Aorta (tissue), 5 donors: Measurements from ENCODE around the gene PHC1. TPM values are rescaled to one million over a fixed set of nuclear protein-coding genes. Genes with fewer than 3 reads are reported as not detected.

Source experiments
- ATAC-seq: fragments of 200-7000 bp; cut with Tn5 transposase; one replicate; pipeline ENCODE4 v1.9.1; 2022; ENCODE audit warnings: moderate library complexity; ENCODE audit not compliant: low FRiP score
- DNase-seq, 2 donors: peaks; one replicate each; pipeline ENCODE4 v3.0.0-alpha.2; 2020
- H3K27ac ChIP-seq, 2 donors: one replicate each; pipeline ENCODE4 v1.5.1; 2013; ENCODE audit warnings: low read length in 2 of 2, mild to moderate bottlenecking in 2 of 2, moderate library complexity in 2 of 2, control low read depth in 1 of 2, inconsistent platforms in 1 of 2, low read depth in 1 of 2
- H3K27me3 ChIP-seq, 2 donors: one replicate each; pipeline ENCODE4 v1.6.1; 2013; ENCODE audit warnings: control low read depth in 1 of 2, low read length in 1 of 2, mild to moderate bottlenecking in 1 of 2, moderate library complexity in 1 of 2; ENCODE audit not compliant: insufficient read depth in 2 of 2, control insufficient read depth in 1 of 2
- H3K36me3 ChIP-seq, 2 donors: one replicate each; pipeline ENCODE4 v1.6.1; 2013; ENCODE audit warnings: control low read depth in 1 of 2, low read length in 1 of 2, mild to moderate bottlenecking in 1 of 2; ENCODE audit not compliant: insufficient read depth in 2 of 2, control insufficient read depth in 1 of 2
- H3K4me1 ChIP-seq, 2 donors: one replicate each; pipeline ENCODE4 v1.6.1; 2013; ENCODE audit warnings: low read length in 2 of 2, control low read depth in 1 of 2, mild to moderate bottlenecking in 1 of 2, moderate library complexity in 1 of 2; ENCODE audit not compliant: insufficient read depth in 2 of 2, control insufficient read depth in 1 of 2
- H3K4me3 ChIP-seq, 2 donors: one replicate each; pipeline ENCODE4 v1.5.1; 2013; ENCODE audit warnings: low read length in 2 of 2, control low read depth in 1 of 2, mild to moderate bottlenecking in 1 of 2
- H3K9me3 ChIP-seq: one replicate; pipeline ENCODE4 v1.6.1; 2013; ENCODE audit warnings: mild to moderate bottlenecking, low read length; ENCODE audit not compliant: control insufficient read depth
- WGBS, 2 donors: extraction: QIAGEN DNeasy Blood & Tissue Kit; methylation state at CpG; one replicate each; pipeline ENCODE4 v1.1.7; 2013; 5-methylcytosine and 5-hydroxymethylcytosine counted together
- intact Hi-C, 2 donors: fragments of 100-400 bp; cut with DNase I; formaldehyde crosslinking; loops; one replicate each; pipeline versions ENCODE4 v1.14.2 to v1.15.0; 2022
- polyA plus RNA-seq, 2 donors: library from polyadenylated mRNA; stranded (reverse); fragments of 200-250 nt; gene quantifications; one replicate each; pipeline ENCODE4 v1.2.3, GENCODE V29; 2013
- total RNA-seq, 2 donors: library from RNA; stranded (reverse); fragmentation: NEBNext Ultra II Directional; extraction: Animal tissue kit (Norgen Biotek cat#: 25700); gene quantifications; one replicate each; pipeline ENCODE4 v1.2.1, GENCODE V29; 2021
- donor health status: healthy with polysubstance abuse.
- donor health status: Bipolar disorder and iron deficiency.
- donor health status: DM: no; HTN: no; CAD: no.
- donor health status: DM: no; HTN: no; CAD: no.
- donor health status: DM: yes; HTN: yes; CAD: no.

PHC1 gene
- total and polyA plus RNA-seq, 4 donors = 10.5 to 58.3 (median 43.8) TPM

DNA sequence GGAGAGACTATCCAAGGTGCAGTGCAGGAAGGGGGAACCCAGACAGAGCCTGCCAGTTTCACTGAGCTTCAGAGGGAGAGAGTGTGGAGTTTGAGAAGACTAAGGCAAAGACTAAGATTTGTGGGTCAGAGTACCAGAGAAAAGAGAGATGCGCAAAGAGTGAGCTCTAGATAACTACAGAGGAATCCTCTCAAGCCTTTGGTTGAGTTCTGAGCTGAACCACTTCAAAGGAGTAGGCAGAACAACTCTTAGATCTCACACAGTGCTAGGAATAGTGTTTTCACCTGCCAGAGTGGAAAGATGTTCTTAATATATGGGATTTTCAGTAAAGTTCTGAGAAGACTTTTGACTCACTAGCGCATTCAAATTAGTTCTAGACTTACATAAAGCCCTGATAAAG, 45.9 kb downstream of the PHC1 start:
- Histone ChIP-seq H3K36me3 (no peaks in the 10 kb centered on the region), H3K9me3 (no peaks in the 10 kb centered on the region), H3K4me3 (no peak overlapping the region), H3K27me3 (no peaks in the 10 kb centered on the region), H3K4me1 (no peaks in the 10 kb centered on the region), H3K27ac (no peak overlapping the region)
- 98 to 99% methylated on average over 2 of the region's 2 CpGs for WGBS, 2 donors
- ATAC-seq = no peak
- intact Hi-C loops = no loop called here
- DNase-seq = no peak

DNA sequence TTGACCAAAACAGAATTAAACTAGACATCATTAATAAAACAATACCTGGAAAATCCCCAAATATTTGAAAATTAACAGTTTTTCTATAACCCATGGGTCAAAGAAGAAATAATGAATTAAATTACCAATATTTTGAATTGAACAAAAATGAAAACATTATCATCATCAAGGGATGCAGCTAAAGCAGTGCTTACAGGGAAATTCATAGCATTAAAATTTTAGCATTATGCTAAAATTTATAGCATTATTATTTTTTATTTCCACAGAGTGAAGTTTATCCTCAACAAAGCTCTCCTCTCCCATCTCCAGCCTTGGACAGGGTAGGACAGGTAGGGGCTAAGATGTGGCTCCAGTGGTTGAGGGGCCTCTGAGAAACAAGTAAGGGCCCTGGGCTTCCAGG, 54.5 kb downstream of the PHC1 start:
- H3K9me3 ChIP-seq = peaks cover 8% of the 10 kb centered on the region
- DNase-seq = no peak
- no peaks in the 10 kb centered on the region for H3K36me3 ChIP-seq
- no peaks in the 10 kb centered on the region for H3K4me1 ChIP-seq
- no peak for ATAC-seq
- H3K27ac ChIP-seq = no peak overlapping the region
- H3K27me3 ChIP-seq = no peaks in the 10 kb centered on the region
- no peak overlapping the region for H3K4me3 ChIP-seq
- intact Hi-C loops = no loop called here

GRCh38 chr12:8969861-8970411, 55.6 kb downstream of the PHC1 start:
- WGBS, 2 donors = 31 to 55% methylated on average over 2 of the region's 2 CpGs
- intact Hi-C loops = no loop called here
- Histone ChIP-seq H3K4me3 (no peak overlapping the region), H3K27ac (no peak overlapping the region), H3K9me3 (peaks cover 8% of the 10 kb centered on the region), H3K4me1 (no peaks in the 10 kb centered on the region), H3K36me3 (no peaks in the 10 kb centered on the region), H3K27me3 (no peaks in the 10 kb centered on the region)
- DNase-seq (no peak), ATAC-seq (no peak)

DNA sequence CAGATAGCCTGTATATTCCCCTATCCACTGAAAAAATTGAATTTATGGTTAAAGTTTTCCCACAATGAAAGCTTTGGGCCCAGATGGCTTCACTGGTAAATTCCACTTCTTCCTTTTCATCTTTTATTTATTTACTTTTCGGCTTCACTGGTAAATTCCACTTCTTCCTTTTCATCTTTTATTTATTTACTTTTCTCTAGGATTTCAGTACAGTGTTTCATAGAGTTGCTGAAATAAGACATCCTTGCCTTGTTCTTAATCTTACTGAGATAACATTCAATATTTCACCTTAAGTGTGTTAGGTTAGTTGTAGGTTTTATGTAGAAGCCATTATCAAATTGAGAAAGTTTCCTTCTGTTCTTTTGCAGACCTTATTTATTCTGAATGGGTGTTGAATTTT, 56.1 kb downstream of the PHC1 start:
- Histone ChIP-seq H3K4me1 (no peaks in the 10 kb centered on the region), H3K9me3 (peaks cover 8% of the 10 kb centered on the region), H3K27me3 (no peaks in the 10 kb centered on the region), H3K36me3 (no peaks in the 10 kb centered on the region), H3K27ac (no peak overlapping the region), H3K4me3 (no peak overlapping the region)
- ATAC-seq (no peak), DNase-seq (no peak)
- 41 to 57% methylated on average over 1 of the region's 1 CpG for WGBS, 2 donors
- intact Hi-C loops = no loop called here

DNA sequence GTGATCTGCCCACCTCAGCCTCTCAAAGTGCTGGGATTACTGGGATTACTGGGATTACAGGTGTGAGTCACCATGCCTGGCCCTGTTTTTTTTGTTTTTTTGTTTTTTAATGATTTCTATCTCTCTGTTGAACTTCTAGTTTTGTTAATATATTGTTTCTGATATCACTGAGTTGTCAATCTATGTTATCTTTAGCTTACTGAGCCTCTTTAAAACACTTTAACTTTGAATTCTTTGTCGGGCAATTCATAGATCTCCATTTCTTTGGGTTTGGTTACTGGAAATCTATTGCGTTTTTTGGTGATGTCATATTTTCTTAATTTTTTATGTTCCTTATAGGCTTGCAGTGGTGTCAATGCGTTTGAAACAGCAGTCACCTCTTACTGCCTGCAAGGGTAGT, 65.8 kb downstream of the PHC1 start:
- ATAC-seq (no peak), DNase-seq (no peak)
- no peaks in the 10 kb centered on the region for H3K4me1 ChIP-seq
- no peaks in the 10 kb centered on the region for H3K36me3 ChIP-seq
- no peak overlapping the region for H3K27ac ChIP-seq
- no peak overlapping the region for H3K4me3 ChIP-seq
- 78 to 89% methylated on average over 3 of the region's 3 CpGs for WGBS, 2 donors
- peaks cover 4% of the 10 kb centered on the region for H3K9me3 ChIP-seq
- H3K27me3 ChIP-seq = no peaks in the 10 kb centered on the region
- intact Hi-C loops = no loop called here

GRCh38 chr12:8985213-8985754, 71.0 kb downstream of the PHC1 start:
- Histone ChIP-seq H3K4me1 (no peaks in the 10 kb centered on the region), H3K27ac (no peak overlapping the region), H3K4me3 (no peak overlapping the region), H3K36me3 (no peaks in the 10 kb centered on the region), H3K9me3 (peaks cover 4% of the 10 kb centered on the region), H3K27me3 (no peaks in the 10 kb centered on the region)
- WGBS, 2 donors = 79 to 83% methylated on average over 1 of the region's 1 CpG
- no peak for DNase-seq
- no peak for ATAC-seq
- intact Hi-C loops = no loop called here

- no peak overlapping the region for H3K4me3 ChIP-seq
- no peaks in the 10 kb centered on the region for H3K9me3 ChIP-seq
- ATAC-seq (no peak), DNase-seq (no peak)
- no peaks in the 10 kb centered on the region for H3K36me3 ChIP-seq
- no peak overlapping the region for H3K27ac ChIP-seq
- intact Hi-C loops = no loop called here
- H3K27me3 ChIP-seq = no peaks in the 10 kb centered on the region
- H3K4me1 ChIP-seq = no peaks in the 10 kb centered on the region
Observed at GRCh38 chr12:8987163-8987562, 72.9 kb downstream of the PHC1 start.

- Histone ChIP-seq H3K4me1 (no peaks in the 10 kb centered on the region), H3K9me3 (no peaks in the 10 kb centered on the region), H3K36me3 (no peaks in the 10 kb centered on the region), H3K27me3 (no peaks in the 10 kb centered on the region), H3K27ac (no peak overlapping the region), H3K4me3 (no peak overlapping the region)
- WGBS, 2 donors = 63 to 71% methylated on average over 1 of the region's 1 CpG
- ATAC-seq = no peak
- no peak for DNase-seq
- intact Hi-C loops = no loop called here
Observed at GRCh38 chr12:8987685-8988084, 73.4 kb downstream of the PHC1 start.

GRCh38 chr12:8989413-8989812, 75.1 kb downstream of the PHC1 start, which contains the start of gene KLRG1:
KLRG1 (plus strand) TSS chr12:8989546; CDS start chr12:8989636, 90 bp downstream.
- Histone ChIP-seq H3K27ac (no peak within 1 kb of the TSS), H3K4me3 (no peak within 1 kb of the TSS), H3K36me3 (no peaks in the 10 kb centered on the region), H3K4me1 (no peaks in the 10 kb centered on the region), H3K27me3 (no peaks in the 10 kb centered on the region), H3K9me3 (no peaks in the 10 kb centered on the region)
- no peak for ATAC-seq
- DNase-seq = no peak
- 76 to 88% methylated on average over 2 of the region's 2 CpGs for WGBS, 2 donors
- intact Hi-C loops = no loop called here
